Colonic mucosa (tissue), 4 donors: ENCODE results near the gene C9orf153. TPM values are rescaled to one million over a fixed set of nuclear protein-coding genes. Genes with fewer than 3 reads are reported as not detected.

ENCODE experiments used
- DNase-seq: peaks from one replicate; pipeline ENCODE4 v3.0.0-alpha.2; 2020
- H3K27ac ChIP-seq: fragments of 200-600 bp; one replicate; pipeline ENCODE4 v1.8.0; 2021
- H3K27me3 ChIP-seq: fragments of 200-600 bp; one replicate; pipeline ENCODE4 v1.8.0; 2021
- H3K36me3 ChIP-seq: fragments of 200-600 bp; one replicate; pipeline ENCODE4 v1.8.0; 2021
- H3K4me1 ChIP-seq: fragments of 200-600 bp; one replicate; pipeline ENCODE4 v1.8.0; 2021; ENCODE audit warnings: mild to moderate bottlenecking
- H3K4me3 ChIP-seq: fragments of 200-600 bp; one replicate; pipeline ENCODE4 v1.8.0; 2021
- H3K9ac ChIP-seq, 2 donors: one replicate each; pipeline ENCODE4 v1.7.0; 2013; ENCODE audit warnings: control low read depth in 2 of 2, low read depth in 2 of 2, low read length in 2 of 2
- H3K9me3 ChIP-seq: fragments of 200-600 bp; one replicate; pipeline ENCODE4 v1.8.0; 2021
- CTCF ChIP-seq: fragments of 200-600 bp; IDR thresholded peaks from one replicate; pipeline ENCODE4 v1.8.0; 2022; ENCODE audit warnings: antibody characterized with exemption, mild to moderate bottlenecking
- intact Hi-C: fragments of 100-400 bp; cut with DNase I; formaldehyde crosslinking; loops from one replicate; pipeline ENCODE4 v1.14.1; 2022
- total RNA-seq, 2 donors: library from RNA; stranded (reverse); fragmentation: NEBNext Ultra II Directional in 1 of 2; extraction: Animal tissue kit (Norgen Biotek cat#: 25700) in 1 of 2; gene quantifications; one replicate each; pipeline ENCODE4 v1.2.1, GENCODE V29; 2021
- donor health status: healthy.
- donor health status: DM: no; HTN: no; CAD: no.
- donor health status: DM: no; HTN: no; CAD: no.

C9orf153 gene
- not detected for total RNA-seq

DNA sequence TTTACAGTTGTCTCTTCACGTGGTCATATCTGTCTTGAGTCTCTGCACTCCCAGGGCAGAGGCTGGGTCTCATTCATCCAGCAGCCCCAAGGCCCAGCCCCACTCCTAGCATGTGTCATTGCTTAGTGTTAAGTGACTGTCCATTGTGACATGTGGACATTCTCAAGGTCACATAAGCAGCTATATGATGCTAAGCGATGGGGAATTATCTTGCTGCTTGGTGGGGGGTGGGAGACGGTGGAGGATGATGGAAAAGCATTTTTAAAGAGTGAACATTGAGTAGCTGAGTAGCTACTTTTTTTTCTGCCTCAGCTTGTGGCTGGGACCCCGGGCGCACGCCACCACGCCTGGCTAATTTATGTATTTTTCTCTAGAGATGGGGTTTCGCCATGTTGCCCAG is at the start of gene C9orf153:
Gene C9orf153, minus strand, starts transcription at position 101 of the 400 bp plus-strand sequence. CDS start 30,054 bp downstream, outside the sequence.
- no peak for DNase-seq
- Histone ChIP-seq H3K27me3 (no peaks in the 10 kb centered on the region), H3K27ac (no peak within 1 kb of the TSS), H3K36me3 (no peaks in the 10 kb centered on the region), H3K9ac (no peak within 1 kb of the TSS), H3K4me1 (no peaks in the 10 kb centered on the region), H3K9me3 (no peaks in the 10 kb centered on the region), H3K4me3 (no peak within 1 kb of the TSS)
- TF ChIP-seq CTCF: no peak
- intact Hi-C loops: no loop called here

- no peak overlapping the region for H3K27ac ChIP-seq
- no peak for DNase-seq
- H3K9ac ChIP-seq: no peak overlapping the region
- intact Hi-C loops: no loop called here
- no peak overlapping the region for H3K4me3 ChIP-seq
- H3K9me3 ChIP-seq: no peaks in the 10 kb centered on the region
- no peaks in the 10 kb centered on the region for H3K27me3 ChIP-seq
- no peak for TF ChIP-seq CTCF
- H3K36me3 ChIP-seq: peaks cover 13% of the 10 kb centered on the region
- H3K4me1 ChIP-seq: no peaks in the 10 kb centered on the region
Measured at GRCh38 chr9:86308687-86309086, 49.2 kb upstream of the C9orf153 start.

DNA sequence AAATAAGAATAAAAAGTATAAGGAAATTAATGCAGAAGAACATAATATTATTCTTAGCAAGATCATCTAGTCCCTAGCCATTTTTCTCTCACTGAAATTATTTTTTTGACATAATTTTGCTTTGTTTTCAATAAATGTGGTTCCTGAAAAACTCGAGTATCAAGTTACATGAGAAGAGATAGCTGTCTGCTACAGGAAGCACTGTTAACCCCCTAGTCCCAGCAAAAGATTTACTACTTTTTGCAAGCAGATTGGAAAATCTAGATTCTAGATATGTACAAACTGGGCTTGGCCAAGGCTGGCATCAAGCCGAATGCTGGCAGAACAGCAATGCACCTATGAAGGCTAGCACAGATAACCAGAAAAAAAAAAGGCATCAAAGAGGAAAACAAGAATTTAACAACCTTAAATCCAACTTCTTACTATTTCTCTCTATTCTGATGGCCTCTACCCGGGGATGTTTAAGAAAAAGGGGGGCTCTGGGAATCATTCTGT is 44.8 kb upstream of the C9orf153 start:
- Histone ChIP-seq H3K9me3 (no peaks in the 10 kb centered on the region), H3K36me3 (peaks cover 13% of the 10 kb centered on the region), H3K4me3 (no peak overlapping the region), H3K27ac (no peak overlapping the region), H3K4me1 (no peaks in the 10 kb centered on the region), H3K27me3 (no peaks in the 10 kb centered on the region), H3K9ac (no peak overlapping the region)
- intact Hi-C loops: loop anchor here (5.0 kb wide), 1 partner anchor 33 kb away; no protein-coding TSS in a partner anchor
- TF ChIP-seq CTCF: no peak
- DNase-seq: no peak

GRCh38 chr9:86303316-86303975 is 44.0 kb upstream of the C9orf153 start:
- H3K9me3 ChIP-seq: no peaks in the 10 kb centered on the region
- DNase-seq: no peak
- peaks cover 13% of the 10 kb centered on the region for H3K36me3 ChIP-seq
- intact Hi-C loops: loop anchor here (5.0 kb wide), 1 partner anchor 34 kb away; no protein-coding TSS in a partner anchor
- H3K27me3 ChIP-seq: no peaks in the 10 kb centered on the region
- no peak overlapping the region for H3K9ac ChIP-seq
- no peaks in the 10 kb centered on the region for H3K4me1 ChIP-seq
- H3K27ac ChIP-seq: no peak overlapping the region
- no peak for TF ChIP-seq CTCF
- H3K4me3 ChIP-seq: no peak overlapping the region

- H3K4me1 ChIP-seq: no peaks in the 10 kb centered on the region
- no peak for DNase-seq
- H3K9me3 ChIP-seq: no peaks in the 10 kb centered on the region
- H3K4me3 ChIP-seq: no peak overlapping the region
- no peak overlapping the region for H3K9ac ChIP-seq
- H3K27me3 ChIP-seq: no peaks in the 10 kb centered on the region
- peaks cover 8% of the 10 kb centered on the region for H3K36me3 ChIP-seq
- H3K27ac ChIP-seq: no peak overlapping the region
- TF ChIP-seq CTCF: no peak
- intact Hi-C loops: loop anchor here (5.0 kb wide), 1 partner anchor 36 kb away; no protein-coding TSS in a partner anchor
Measured at GRCh38 chr9:86301686-86302085, 42.2 kb upstream of the C9orf153 start.
